K562 (cell line): ENCODE data around the gene TCEAL5. TPM values are rescaled to one million over a fixed set of nuclear protein-coding genes. Genes with fewer than 3 reads are reported as not detected.
"Not testable (repeated sequence)": the region's sequence is repeated elsewhere in the genome, so short reads cannot be mapped to it uniquely, and the experiment has no call there.

Experiments
- ATAC-seq: fragments of 200-7000 bp; cut with Tn5 transposase; 3 replicates; pipeline ENCODE4 v1.9.1; 2020; ENCODE audit warnings: moderate library complexity
- BruUV-seq: library from RNA; stranded (reverse); fragments of 400-500 nt; replicated peaks from 2 replicates; lab custom pipeline; 2021; lab: Mats Ljungman, UMichigan
- CTCF ChIA-PET: fragments of 300-600 bp; formaldehyde crosslinking; extraction: SDS; loops from one replicate; lab custom pipeline; 2021; ENCODE audit warnings: low intra/inter-chr PET ratio; lab: Yijun Ruan, JAX
- POLR2A ChIA-PET: fragments of 300-600, 350-650 bp; sonication (Branson Sonifier 250); formaldehyde crosslinking; extraction: SDS; loops from one replicate; lab custom pipeline; 2021; ENCODE audit warnings: antibody characterized with exemption, inconsistent platforms; lab: Yijun Ruan, JAX
- DNase-seq, 4 experiments: peaks; one replicate each; pipeline versions ENCODE4 v3.0.0 to v3.0.0-alpha.2; 2011 to 2018; ENCODE audit warnings: low spot score in 3 of 4, mixed read lengths in 3 of 4; ENCODE audit errors: extremely low read depth in 1 of 4
- FAIRE-seq: peaks from 2 replicates; lab custom pipeline; 2011; peaks lifted over from hg19 to GRCh38; lab: Jason Lieb, UNC
- H2AFZ ChIP-seq: 2 replicates; pipeline ENCODE4 v1.6.0; 2011; ENCODE audit warnings: low read depth, low read length, control low read depth, inconsistent platforms
- H3K27ac ChIP-seq: fragments of 200-600 bp; 3 replicates; pipeline ENCODE4 v1.8.0; 2011; ENCODE audit warnings: low read depth, mild to moderate bottlenecking, control low read depth, inconsistent platforms, low read length, moderate library complexity, mixed read lengths; ENCODE audit errors: extremely low read depth
- H3K27me3 ChIP-seq, 2 experiments: fragments of 300-600 bp in 1 of 2; 2 replicates in 1 of 2; 3 replicates in 1 of 2; pipeline versions ENCODE4 v1.6.0 to v1.8.0; 2011; ENCODE audit warnings: inconsistent platforms in 2 of 2, low read length in 2 of 2, mild to moderate bottlenecking in 1 of 2, mixed read lengths in 1 of 2, moderate library complexity in 1 of 2; ENCODE audit not compliant: control insufficient read depth in 2 of 2, insufficient read depth in 2 of 2
- H3K36me3 ChIP-seq: fragments of 300-600 bp; 3 replicates; pipeline ENCODE4 v1.8.0; 2011; ENCODE audit warnings: mild to moderate bottlenecking, low read length, inconsistent platforms; ENCODE audit not compliant: control insufficient read depth, insufficient read depth
- H3K4me1 ChIP-seq, 2 experiments: fragments of 200-600 bp in 1 of 2; replicated peaks in 1 of 2; 2 replicates in 1 of 2; 3 replicates in 1 of 2; pipeline versions ENCODE4 v1.5.1 to v1.8.0; 2011; ENCODE audit warnings: inconsistent platforms in 2 of 2, low read length in 2 of 2, mild to moderate bottlenecking in 1 of 2, mixed read lengths in 1 of 2, moderate library complexity in 1 of 2; ENCODE audit not compliant: control insufficient read depth in 2 of 2, insufficient read depth in 2 of 2
- H3K4me2 ChIP-seq: 2 replicates; pipeline ENCODE4 v1.6.1; 2011; ENCODE audit warnings: low read length, control low read depth, inconsistent platforms, mixed read lengths; ENCODE audit not compliant: insufficient read depth
- H3K4me3 ChIP-seq: fragments of 200-600 bp; sonication (generic), shearing (Covaris generic); 2 replicates; pipeline ENCODE4 v1.5.1; 2016; ENCODE audit warnings: control low read depth, inconsistent platforms
- H3K79me2 ChIP-seq: fragments of 200-600 bp; 3 replicates; pipeline ENCODE4 v1.8.0; 2011; ENCODE audit warnings: low read length, inconsistent platforms; ENCODE audit not compliant: control insufficient read depth, insufficient read depth
- H3K9ac ChIP-seq, 2 experiments: 2 replicates each; pipeline versions ENCODE4 v1.6.0 to v1.6.1; 2011; ENCODE audit warnings: low read depth in 2 of 2, low read length in 2 of 2, control low read depth in 1 of 2, inconsistent platforms in 1 of 2, mild to moderate bottlenecking in 1 of 2, mixed read lengths in 1 of 2; ENCODE audit not compliant: insufficient read depth in 1 of 2
- H3K9me1 ChIP-seq: one replicate; pipeline ENCODE4 v1.6.0; 2011; ENCODE audit warnings: inconsistent platforms, mild to moderate bottlenecking, low read length, moderate library complexity; ENCODE audit not compliant: control insufficient read depth, insufficient read depth
- H3K9me3 ChIP-seq: replicated peaks from 2 replicates; pipeline ENCODE4 v1.5.1; 2011; ENCODE audit warnings: low read depth, low read length, inconsistent platforms; ENCODE audit not compliant: control insufficient read depth, insufficient read depth
- H4K20me1 ChIP-seq: replicated peaks from 2 replicates; pipeline ENCODE4 v1.6.1; 2011; ENCODE audit warnings: low read length, inconsistent platforms, mixed read lengths; ENCODE audit not compliant: control insufficient read depth, insufficient read depth
- KLF16 ChIP-seq: IDR thresholded peaks from 2 replicates; pipeline ENCODE4 v1.6.1; 2016; ENCODE audit warnings: antibody characterized with exemption
- RBM25 ChIP-seq: fragments of 200-400 bp; formaldehyde crosslinking; IDR thresholded peaks from 2 replicates; pipeline ENCODE4 v1.6.1; 2018; ENCODE audit warnings: low read length, low read depth, moderate library complexity; ENCODE audit not compliant: severe bottlenecking
- SIX5 ChIP-seq, 2 experiments: IDR thresholded peaks; 2 replicates each; pipeline ENCODE4 v1.6.1; 2011; ENCODE audit warnings: low read length in 2 of 2, borderline replicate concordance in 1 of 2, low read depth in 1 of 2, mild to moderate bottlenecking in 1 of 2, moderate library complexity in 1 of 2; ENCODE audit not compliant: insufficient read depth in 1 of 2
- SP2 ChIP-seq: IDR thresholded peaks from 2 replicates; pipeline ENCODE4 v1.6.1; 2011; ENCODE audit warnings: mild to moderate bottlenecking, low read depth, low read length, moderate library complexity; ENCODE audit not compliant: poor library complexity, severe bottlenecking; ENCODE audit errors: extremely low read depth
- ZNF146 ChIP-seq: IDR thresholded peaks from one replicate; pipeline ENCODE4 v1.6.1; 2018; ENCODE audit warnings: missing compliant biosample characterization; ENCODE audit not compliant: unreplicated experiment
- WGBS: fragments of 100-300 bp; shearing (Covaris generic); methylation state at CpG from one replicate; pipeline ENCODE4 v1.1.6; 2016; ENCODE audit warnings: low coverage, mixed read lengths; ENCODE audit not compliant: insufficient coverage; ENCODE audit errors: missing lambda C conversion rate; 5-methylcytosine and 5-hydroxymethylcytosine counted together
- in situ Hi-C: fragments of 300-500 bp; cut with MboI; formaldehyde crosslinking; loops from 4 replicates; pipeline ENCODE4 v1.15.0; 2018; ENCODE audit warnings: inconsistent platforms, mixed read lengths
- intact Hi-C: fragments of 100-400 bp; cut with micrococcal nuclease; formaldehyde crosslinking; loops from 2 replicates; pipeline ENCODE4 v1.14.2; 2022
- polyA plus RNA-seq, 8 experiments: library from polyadenylated mRNA; depleted of rRNA in 4 of 8; stranded (reverse) in 5 of 8; unstranded in 3 of 8; fragments of >200 nt; fragmentation: Nextera tagmentation in 2 of 8; fragmentation: Illumina TruSeq in 1 of 8; extraction: Ambion mirVana in 2 of 8; extraction: Trizol in 1 of 8; gene quantifications; 2 replicates each; pipeline versions ENCODE4 v1.2.1 to v1.2.3, GENCODE V29; 2011 to 2014; ENCODE audit warnings: inconsistent platforms in 1 of 8, missing spikeins in 1 of 8
- total RNA-seq, 7 experiments: library from RNA; depleted of rRNA in 6 of 7; stranded (reverse); fragments of >200 nt in 6 of 7; fragmentation: Illumina TruSeq in 2 of 7; extraction: Trizol in 2 of 7; gene quantifications; 2 replicates each; pipeline versions ENCODE4 v1.2.1 to v1.2.3, GENCODE V29; 2011 to 2021; ENCODE audit warnings: low replicate concordance in 1 of 7
- TF ChIP-seq, protein P1 (sequence below), 2 experiments: fragments of 150-350 bp in 1 of 2; IDR thresholded peaks; 2 replicates each; pipeline ENCODE4 v1.6.1; 2012 to 2016; ENCODE audit warnings: low read depth in 2 of 2, low read length in 2 of 2, mild to moderate bottlenecking in 1 of 2, moderate library complexity in 1 of 2
- TF ChIP-seq, protein P2 (sequence below), 2 experiments: fragments of 450-650 bp; conservative IDR thresholded peaks; 2 replicates each; pipeline ENCODE4 v1.6.1; 2017; ENCODE audit warnings: mild to moderate bottlenecking in 2 of 2, moderate library complexity in 2 of 2

The TCEAL5 gene
- total and polyA plus RNA-seq, 9 of the 15 experiments (the other 6 are each of a cell fraction or from before 2014, with no cell fraction given), result 0.10 to 0.18 TPM; not detected in 7

DNA sequence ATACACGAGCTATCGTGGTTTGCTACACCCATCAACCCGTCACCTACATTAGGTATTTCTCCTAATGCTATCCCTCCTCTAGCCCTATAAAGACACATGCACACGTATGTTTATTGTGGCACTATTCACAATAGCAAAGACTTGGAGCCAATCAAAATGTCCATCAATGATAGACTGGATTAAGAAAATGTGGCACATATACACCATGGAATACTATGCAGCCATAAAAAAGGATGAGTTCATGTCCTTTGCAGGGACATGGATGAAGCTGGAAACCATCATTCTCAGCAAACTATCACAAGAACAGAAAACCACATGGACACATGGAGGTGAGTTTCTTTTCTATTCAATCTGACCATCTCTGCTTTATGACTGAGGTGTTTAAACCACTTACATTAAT, 29.1 kb upstream of the TCEAL5 start:
- H3K9me1 ChIP-seq, FAIRE-seq: not testable (repeated sequence)
- TF ChIP-seq ZNF146 (CRISPR knock-in tag), result peak; percentile 73
- TF ChIP-seq RBM25, result peak; percentile 42

DNA sequence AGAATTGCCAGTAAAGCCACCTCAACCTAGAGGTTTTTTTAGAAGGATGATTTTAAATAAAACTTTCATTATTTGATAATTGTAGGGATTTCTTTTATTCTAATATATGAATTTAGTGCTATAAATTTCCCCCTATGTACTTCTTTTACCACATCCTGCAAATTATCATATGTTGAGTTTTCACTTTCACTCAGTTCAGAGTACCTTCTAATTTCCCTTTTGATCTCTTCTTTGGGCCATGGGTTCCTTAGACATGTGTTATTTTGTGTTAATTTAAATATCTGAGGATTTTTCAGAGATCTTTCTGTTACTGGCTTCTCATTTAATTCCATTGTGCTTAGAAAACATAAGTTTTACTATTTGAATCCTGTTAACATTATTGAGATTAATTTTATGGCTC, 28.2 kb upstream of the TCEAL5 start:
- POLR2A ChIA-PET, result no interaction called here
- Histone ChIP-seq H3K4me2 (no peak overlapping the region), H3K9me3 (no peaks in the 10 kb centered on the region), H3K36me3 (no peaks in the 10 kb centered on the region), H3K27ac (no peak overlapping the region), H4K20me1 (no peaks in the 10 kb centered on the region), H3K4me3 (no peak overlapping the region), H3K9me1 (no peaks in the 10 kb centered on the region), H2AFZ (no peak overlapping the region), H3K27me3 (no peaks in the 10 kb centered on the region), H3K79me2 (no peaks in the 10 kb centered on the region), H3K4me1 (no peaks in the 10 kb centered on the region; a peak in 1 of 5 replicates), H3K9ac (no peak overlapping the region)
- intact Hi-C loops, result no loop called here
- DNase-seq (no peak), FAIRE-seq (no peak), ATAC-seq (no peak)
- CTCF ChIA-PET, result no interaction called here
- in situ Hi-C loops, result no loop called here
- BruUV-seq, result no TSS peak
- TF ChIP-seq SP2, result no peak
- no peak for TF ChIP-seq SIX5 (IDR thresholded peaks at IDR 0.05; ENCODE audit: borderline replicate concordance in 1 of 2, insufficient read depth in 1 of 2, low read depth in 1 of 2, low read length in 2 of 2)
- TF ChIP-seq, protein P1, sequence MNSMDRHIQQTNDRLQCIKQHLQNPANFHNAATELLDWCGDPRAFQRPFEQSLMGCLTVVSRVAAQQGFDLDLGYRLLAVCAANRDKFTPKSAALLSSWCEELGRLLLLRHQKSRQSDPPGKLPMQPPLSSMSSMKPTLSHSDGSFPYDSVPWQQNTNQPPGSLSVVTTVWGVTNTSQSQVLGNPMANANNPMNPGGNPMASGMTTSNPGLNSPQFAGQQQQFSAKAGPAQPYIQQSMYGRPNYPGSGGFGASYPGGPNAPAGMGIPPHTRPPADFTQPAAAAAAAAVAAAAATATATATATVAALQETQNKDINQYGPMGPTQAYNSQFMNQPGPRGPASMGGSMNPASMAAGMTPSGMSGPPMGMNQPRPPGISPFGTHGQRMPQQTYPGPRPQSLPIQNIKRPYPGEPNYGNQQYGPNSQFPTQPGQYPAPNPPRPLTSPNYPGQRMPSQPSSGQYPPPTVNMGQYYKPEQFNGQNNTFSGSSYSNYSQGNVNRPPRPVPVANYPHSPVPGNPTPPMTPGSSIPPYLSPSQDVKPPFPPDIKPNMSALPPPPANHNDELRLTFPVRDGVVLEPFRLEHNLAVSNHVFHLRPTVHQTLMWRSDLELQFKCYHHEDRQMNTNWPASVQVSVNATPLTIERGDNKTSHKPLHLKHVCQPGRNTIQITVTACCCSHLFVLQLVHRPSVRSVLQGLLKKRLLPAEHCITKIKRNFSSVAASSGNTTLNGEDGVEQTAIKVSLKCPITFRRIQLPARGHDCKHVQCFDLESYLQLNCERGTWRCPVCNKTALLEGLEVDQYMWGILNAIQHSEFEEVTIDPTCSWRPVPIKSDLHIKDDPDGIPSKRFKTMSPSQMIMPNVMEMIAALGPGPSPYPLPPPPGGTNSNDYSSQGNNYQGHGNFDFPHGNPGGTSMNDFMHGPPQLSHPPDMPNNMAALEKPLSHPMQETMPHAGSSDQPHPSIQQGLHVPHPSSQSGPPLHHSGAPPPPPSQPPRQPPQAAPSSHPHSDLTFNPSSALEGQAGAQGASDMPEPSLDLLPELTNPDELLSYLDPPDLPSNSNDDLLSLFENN (IDR thresholded peaks at IDR 0.05; ENCODE audit: low read depth in 2 of 2, low read length in 2 of 2), result no peak
- TF ChIP-seq, protein P2, sequence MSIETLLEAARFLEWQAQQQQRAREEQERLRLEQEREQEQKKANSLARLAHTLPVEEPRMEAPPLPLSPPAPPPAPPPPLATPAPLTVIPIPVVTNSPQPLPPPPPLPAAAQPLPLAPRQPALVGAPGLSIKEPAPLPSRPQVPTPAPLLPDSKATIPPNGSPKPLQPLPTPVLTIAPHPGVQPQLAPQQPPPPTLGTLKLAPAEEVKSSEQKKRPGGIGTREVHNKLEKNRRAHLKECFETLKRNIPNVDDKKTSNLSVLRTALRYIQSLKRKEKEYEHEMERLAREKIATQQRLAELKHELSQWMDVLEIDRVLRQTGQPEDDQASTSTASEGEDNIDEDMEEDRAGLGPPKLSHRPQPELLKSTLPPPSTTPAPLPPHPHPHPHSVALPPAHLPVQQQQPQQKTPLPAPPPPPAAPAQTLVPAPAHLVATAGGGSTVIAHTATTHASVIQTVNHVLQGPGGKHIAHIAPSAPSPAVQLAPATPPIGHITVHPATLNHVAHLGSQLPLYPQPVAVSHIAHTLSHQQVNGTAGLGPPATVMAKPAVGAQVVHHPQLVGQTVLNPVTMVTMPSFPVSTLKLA (conservative IDR thresholded peaks at IDR 0.05), result no peak
- TF ChIP-seq KLF16, result no peak

More for the DNA sequence above, 29.1 kb upstream of the TCEAL5 start:
- H3K9ac ChIP-seq, CTCF ChIA-PET, H3K27ac ChIP-seq, in situ Hi-C loops, H3K4me3 ChIP-seq, intact Hi-C loops, H4K20me1 ChIP-seq, ATAC-seq, POLR2A ChIA-PET, H3K9me3 ChIP-seq, H3K79me2 ChIP-seq, H3K4me1 ChIP-seq, H3K4me2 ChIP-seq, H3K36me3 ChIP-seq, DNase-seq, H3K27me3 ChIP-seq, BruUV-seq, H2AFZ ChIP-seq: not testable (repeated sequence)
- 19% methylated on average over 3 of the region's 4 CpGs for WGBS
